Uterus (tissue), 4 donors: ENCODE measurements around the gene ROCK2. TPM values are rescaled to one million over a fixed set of nuclear protein-coding genes. Genes with fewer than 3 reads are reported as not detected.

Source experiments
- DNase-seq, 2 donors: peaks; one replicate each; pipeline ENCODE4 v3.0.0-alpha.2; 2019 to 2020
- H3K27ac ChIP-seq, 2 donors: fragments of 200-600 bp; sonication (generic); 1 replicate in 1 of 2; 2 replicates in 1 of 2; pipeline ENCODE4 v1.5.1; 2016 to 2018
- H3K27me3 ChIP-seq, 2 donors: fragments of 200-600 bp; sonication (generic); one replicate each; pipeline ENCODE4 v1.5.1; 2018 to 2019; ENCODE audit warnings: control low read depth in 1 of 2
- H3K36me3 ChIP-seq, 2 donors: fragments of 200-600 bp; sonication (generic); one replicate each; pipeline ENCODE4 v1.5.1; 2019; ENCODE audit warnings: control low read depth in 1 of 2
- H3K4me1 ChIP-seq, 2 donors: fragments of 200-600 bp; sonication (generic); one replicate each; pipeline ENCODE4 v1.5.1; 2018 to 2019; ENCODE audit warnings: control low read depth in 1 of 2
- H3K4me3 ChIP-seq, 2 donors: fragments of 200-600 bp; sonication (generic); 1 replicate in 1 of 2; 2 replicates in 1 of 2; pipeline ENCODE4 v1.5.1; 2018 to 2019; ENCODE audit warnings: mild to moderate bottlenecking in 1 of 2
- H3K9me3 ChIP-seq, 2 donors: fragments of 200-600 bp; sonication (generic); one replicate each; pipeline ENCODE4 v1.5.1; 2019; ENCODE audit warnings: control low read depth in 1 of 2
- CTCF ChIP-seq, 4 experiments: fragments of 200-600 bp in 2 of 4; fragments of 450-650 bp in 2 of 4; sonication (generic) in 2 of 4; IDR thresholded peaks; one replicate each; pipeline ENCODE4 v1.5.1; 2016 to 2019; ENCODE audit warnings: antibody characterized with exemption in 4 of 4, mild to moderate bottlenecking in 2 of 4, moderate library complexity in 1 of 4
- POLR2A ChIP-seq, 2 donors: fragments of 450-650 bp; IDR thresholded peaks; one replicate each; pipeline ENCODE4 v1.6.1; 2016; ENCODE audit warnings: antibody characterized with exemption in 2 of 2, mild to moderate bottlenecking in 1 of 2, moderate library complexity in 1 of 2
- intact Hi-C: fragments of 100-400 bp; cut with DNase I; formaldehyde crosslinking; loops from one replicate; pipeline ENCODE4 v1.15.1; 2023; ENCODE audit warnings: low total_unique reads
- total RNA-seq, 4 donors: library from RNA; depleted of rRNA in 3 of 4; stranded (reverse); fragments of >200 nt in 3 of 4; gene quantifications; one replicate each; pipeline versions ENCODE4 v1.1.0 to v1.2.4, GENCODE V29; 2014 to 2023
- donor health status: DM: yes; HTN: yes; CAD: no.

ROCK2 gene
- total RNA-seq, 4 donors from 2014 or later: 78.5 to 143 (median 122) TPM

- no peaks in the 10 kb centered on the region for H3K9me3 ChIP-seq
- DNase-seq: no peak
- intact Hi-C loops: loop anchor here (10.0 kb wide), 1 partner anchor 425 kb away; no protein-coding TSS in a partner anchor
- no peak overlapping the region for H3K27ac ChIP-seq
- no peak overlapping the region for H3K4me3 ChIP-seq
- H3K4me1 ChIP-seq: peaks cover 0 to 7% of the 10 kb centered on the region in 2 donors
- H3K36me3 ChIP-seq: no peaks in the 10 kb centered on the region
- no peak for TF ChIP-seq CTCF (IDR thresholded peaks at IDR 0.05)
- TF ChIP-seq POLR2A (IDR thresholded peaks at IDR 0.05): no peak
- H3K27me3 ChIP-seq: no peaks in the 10 kb centered on the region
Measured at GRCh38 chr2:11159574-11160170, 184.8 kb downstream of the ROCK2 start.

GRCh38 chr2:11158916-11159573, 185.4 kb downstream of the ROCK2 start:
- DNase-seq: no peak
- Histone ChIP-seq H3K4me3 (no peak overlapping the region), H3K36me3 (no peaks in the 10 kb centered on the region), H3K27ac (no peak overlapping the region), H3K4me1 (peaks cover 0 to 7% of the 10 kb centered on the region in 2 donors), H3K27me3 (no peaks in the 10 kb centered on the region), H3K9me3 (no peaks in the 10 kb centered on the region)
- intact Hi-C loops: loop anchor here (10.0 kb wide), 1 partner anchor 426 kb away; no protein-coding TSS in a partner anchor
- TF ChIP-seq CTCF (IDR thresholded peaks at IDR 0.05): no peak
- no peak for TF ChIP-seq POLR2A (IDR thresholded peaks at IDR 0.05)

GRCh38 chr2:11157731-11158130, 186.7 kb downstream of the ROCK2 start:
- peaks cover 0 to 7% of the 10 kb centered on the region in 2 donors for H3K4me1 ChIP-seq
- H3K27ac ChIP-seq: no peak overlapping the region
- H3K4me3 ChIP-seq: no peak overlapping the region
- H3K27me3 ChIP-seq: no peaks in the 10 kb centered on the region
- TF ChIP-seq POLR2A (IDR thresholded peaks at IDR 0.05): no peak
- no peak for TF ChIP-seq CTCF (IDR thresholded peaks at IDR 0.05)
- H3K9me3 ChIP-seq: no peaks in the 10 kb centered on the region
- H3K36me3 ChIP-seq: no peaks in the 10 kb centered on the region
- intact Hi-C loops: loop anchor here (10.0 kb wide), 1 partner anchor 427 kb away; no protein-coding TSS in a partner anchor
- DNase-seq: no peak

- no peak for DNase-seq
- Histone ChIP-seq H3K36me3 (no peaks in the 10 kb centered on the region), H3K27ac (no peak overlapping the region), H3K4me3 (no peak overlapping the region), H3K27me3 (no peaks in the 10 kb centered on the region), H3K4me1 (peaks cover 0 to 7% of the 10 kb centered on the region in 2 donors), H3K9me3 (no peaks in the 10 kb centered on the region)
- intact Hi-C loops: loop anchor here (10.0 kb wide), 1 partner anchor 428 kb away; no protein-coding TSS in a partner anchor
- TF ChIP-seq POLR2A (IDR thresholded peaks at IDR 0.05) (no peak), CTCF (IDR thresholded peaks at IDR 0.05) (no peak)
Measured at GRCh38 chr2:11157296-11157695, 187.1 kb downstream of the ROCK2 start.
